Measurements from ENCODE around the gene MLLT11. TPM values are rescaled to one million over a fixed set of nuclear protein-coding genes. Genes with fewer than 3 reads are reported as not detected.
A peak's percentile ranks its signal among the peaks of the same experiment; 100 is the strongest.

Gene MLLT11
- polyA plus RNA-seq, 1 donor = 17.4 TPM

GRCh38 chr1:151036356-151036755, 23.8 kb upstream of the MLLT11 start, which contains the start of gene BNIPL:
Gene BNIPL (plus strand): TSS chr1:151036586. CDS start chr1:151036726, 140 bp downstream.
- H3K27me3 ChIP-seq (ENCODE audit: control insufficient read depth, insufficient read depth, low read length) = no peaks in the 10 kb centered on the region
- peaks cover 26% of the 10 kb centered on the region for H3K36me3 ChIP-seq (ENCODE audit: control insufficient read depth, insufficient read depth, low read length)
- no peaks in the 10 kb centered on the region for H3K4me1 ChIP-seq (ENCODE audit: control insufficient read depth, insufficient read depth, low read length)
- H3K9me3 ChIP-seq (ENCODE audit: control insufficient read depth, low read depth, low read length) = no peaks in the 10 kb centered on the region
- DNase-seq = no peak
- WGBS (ENCODE audit: insufficient coverage, low lambda C conversion rate) = no CpG with 5 or more reads among the region's 2 CpGs
- no peak within 1 kb of the TSS for H3K4me3 ChIP-seq (ENCODE audit: low read length)
- no peak within 1 kb of the TSS for H3K27ac ChIP-seq (ENCODE audit: low read length)

- H3K36me3 ChIP-seq (ENCODE audit: control insufficient read depth, insufficient read depth, low read length) = peaks cover 21% of the 10 kb centered on the region
- H3K9me3 ChIP-seq (ENCODE audit: control insufficient read depth, low read depth, low read length) = no peaks in the 10 kb centered on the region
- no peaks in the 10 kb centered on the region for H3K4me1 ChIP-seq (ENCODE audit: control insufficient read depth, insufficient read depth, low read length)
- H3K4me3 ChIP-seq (ENCODE audit: low read length) = no peak overlapping the region
- DNase-seq = no peak
- no CpG with 5 or more reads among the region's 6 CpGs for WGBS (ENCODE audit: insufficient coverage, low lambda C conversion rate)
- H3K27me3 ChIP-seq (ENCODE audit: control insufficient read depth, insufficient read depth, low read length) = no peaks in the 10 kb centered on the region
- no peak overlapping the region for H3K27ac ChIP-seq (ENCODE audit: low read length)
Observed at GRCh38 chr1:151037032-151037431, 23.2 kb upstream of the MLLT11 start.

- WGBS (ENCODE audit: insufficient coverage, low lambda C conversion rate) = no CpG with 5 or more reads among the region's 3 CpGs
- H3K27me3 ChIP-seq (ENCODE audit: control insufficient read depth, insufficient read depth, low read length) = no peaks in the 10 kb centered on the region
- H3K4me1 ChIP-seq (ENCODE audit: control insufficient read depth, insufficient read depth, low read length) = no peaks in the 10 kb centered on the region
- H3K36me3 ChIP-seq (ENCODE audit: control insufficient read depth, insufficient read depth, low read length) = peaks cover 7% of the 10 kb centered on the region
- H3K9me3 ChIP-seq (ENCODE audit: control insufficient read depth, low read depth, low read length) = no peaks in the 10 kb centered on the region
- H3K4me3 ChIP-seq (ENCODE audit: low read length) = no peak overlapping the region
- no peak for DNase-seq
- no peak overlapping the region for H3K27ac ChIP-seq (ENCODE audit: low read length)
Observed at GRCh38 chr1:151039521-151039920, 20.7 kb upstream of the MLLT11 start.

- Histone ChIP-seq H3K36me3 (ENCODE audit: control insufficient read depth, insufficient read depth, low read length) (no peaks in the 10 kb centered on the region), H3K9me3 (ENCODE audit: control insufficient read depth, low read depth, low read length) (no peaks in the 10 kb centered on the region), H3K4me3 (ENCODE audit: low read length) (no peak overlapping the region), H3K4me1 (ENCODE audit: control insufficient read depth, insufficient read depth, low read length) (peaks cover 3% of the 10 kb centered on the region), H3K27me3 (ENCODE audit: control insufficient read depth, insufficient read depth, low read length) (no peaks in the 10 kb centered on the region), H3K27ac (ENCODE audit: low read length) (no peak overlapping the region)
- no CpG with 5 or more reads among the region's 1 CpG for WGBS (ENCODE audit: insufficient coverage, low lambda C conversion rate)
- DNase-seq = no peak
Observed at GRCh38 chr1:151043163-151043562, 17.0 kb upstream of the MLLT11 start.

- Histone ChIP-seq H3K27me3 (ENCODE audit: control insufficient read depth, insufficient read depth, low read length) (no peaks in the 10 kb centered on the region), H3K36me3 (ENCODE audit: control insufficient read depth, insufficient read depth, low read length) (peaks cover 12% of the 10 kb centered on the region), H3K4me3 (ENCODE audit: low read length) (peak within 1 kb of the TSS; percentile 98), H3K4me1 (ENCODE audit: control insufficient read depth, insufficient read depth, low read length) (peaks cover 8% of the 10 kb centered on the region), H3K9me3 (ENCODE audit: control insufficient read depth, low read depth, low read length) (no peaks in the 10 kb centered on the region), H3K27ac (ENCODE audit: low read length) (peak within 1 kb of the TSS; percentile 79)
- peak; percentile 68 to 82 for DNase-seq
- WGBS (ENCODE audit: insufficient coverage, low lambda C conversion rate) = no CpG with 5 or more reads among the region's 29 CpGs
Observed at GRCh38 chr1:151047591-151047924, 12.6 kb upstream of the MLLT11 start, which contains the start of gene C1orf56. Gene C1orf56 (plus strand): TSS chr1:151047751. CDS start chr1:151047848, 97 bp downstream.

- peak; percentile 58 to 75 for DNase-seq
- Histone ChIP-seq H3K36me3 (ENCODE audit: control insufficient read depth, insufficient read depth, low read length) (peaks cover 18% of the 10 kb centered on the region), H3K9me3 (ENCODE audit: control insufficient read depth, low read depth, low read length) (no peaks in the 10 kb centered on the region), H3K4me1 (ENCODE audit: control insufficient read depth, insufficient read depth, low read length) (peaks cover 8% of the 10 kb centered on the region), H3K27ac (ENCODE audit: low read length) (peak overlapping the region; percentile 79), H3K4me3 (ENCODE audit: low read length) (peak overlapping the region; percentile 98), H3K27me3 (ENCODE audit: control insufficient read depth, insufficient read depth, low read length) (no peaks in the 10 kb centered on the region)
- WGBS (ENCODE audit: insufficient coverage, low lambda C conversion rate) = 0% methylated on average over 1 of the region's 48 CpGs
Observed at GRCh38 chr1:151047925-151048644, 12.1 kb upstream of the MLLT11 start.

- DNase-seq = no peak
- peaks cover 23% of the 10 kb centered on the region for H3K36me3 ChIP-seq (ENCODE audit: control insufficient read depth, insufficient read depth, low read length)
- no peaks in the 10 kb centered on the region for H3K27me3 ChIP-seq (ENCODE audit: control insufficient read depth, insufficient read depth, low read length)
- H3K27ac ChIP-seq (ENCODE audit: low read length) = no peak overlapping the region
- no peaks in the 10 kb centered on the region for H3K9me3 ChIP-seq (ENCODE audit: control insufficient read depth, low read depth, low read length)
- H3K4me1 ChIP-seq (ENCODE audit: control insufficient read depth, insufficient read depth, low read length) = peaks cover 8% of the 10 kb centered on the region
- H3K4me3 ChIP-seq (ENCODE audit: low read length) = peak overlapping the region; percentile 98
- WGBS (ENCODE audit: insufficient coverage, low lambda C conversion rate) = no CpG with 5 or more reads among the region's 3 CpGs
Observed at GRCh38 chr1:151048645-151049032, 11.6 kb upstream of the MLLT11 start.

- Histone ChIP-seq H3K27me3 (ENCODE audit: control insufficient read depth, insufficient read depth, low read length) (no peaks in the 10 kb centered on the region), H3K4me3 (ENCODE audit: low read length) (no peak overlapping the region), H3K27ac (ENCODE audit: low read length) (no peak overlapping the region), H3K4me1 (ENCODE audit: control insufficient read depth, insufficient read depth, low read length) (peaks cover 8% of the 10 kb centered on the region), H3K9me3 (ENCODE audit: control insufficient read depth, low read depth, low read length) (no peaks in the 10 kb centered on the region), H3K36me3 (ENCODE audit: control insufficient read depth, insufficient read depth, low read length) (peaks cover 31% of the 10 kb centered on the region)
- DNase-seq = no peak
- WGBS (ENCODE audit: insufficient coverage, low lambda C conversion rate) = no CpG with 5 or more reads among the region's 5 CpGs
Observed at GRCh38 chr1:151049458-151049857, 10.7 kb upstream of the MLLT11 start.

GRCh38 chr1:151050051-151050688, 10.0 kb upstream of the MLLT11 start:
- Histone ChIP-seq H3K9me3 (ENCODE audit: control insufficient read depth, low read depth, low read length) (no peaks in the 10 kb centered on the region), H3K36me3 (ENCODE audit: control insufficient read depth, insufficient read depth, low read length) (peaks cover 38% of the 10 kb centered on the region), H3K27me3 (ENCODE audit: control insufficient read depth, insufficient read depth, low read length) (no peaks in the 10 kb centered on the region), H3K27ac (ENCODE audit: low read length) (no peak overlapping the region), H3K4me3 (ENCODE audit: low read length) (no peak overlapping the region), H3K4me1 (ENCODE audit: control insufficient read depth, insufficient read depth, low read length) (peaks cover 10% of the 10 kb centered on the region)
- DNase-seq = no peak
- no CpG with 5 or more reads among the region's 2 CpGs for WGBS (ENCODE audit: insufficient coverage, low lambda C conversion rate)

GRCh38 chr1:151051356-151052009, 8.7 kb upstream of the MLLT11 start:
- no peaks in the 10 kb centered on the region for H3K9me3 ChIP-seq (ENCODE audit: control insufficient read depth, low read depth, low read length)
- no peaks in the 10 kb centered on the region for H3K27me3 ChIP-seq (ENCODE audit: control insufficient read depth, insufficient read depth, low read length)
- peaks cover 47% of the 10 kb centered on the region for H3K36me3 ChIP-seq (ENCODE audit: control insufficient read depth, insufficient read depth, low read length)
- H3K27ac ChIP-seq (ENCODE audit: low read length) = no peak overlapping the region
- peaks cover 22% of the 10 kb centered on the region for H3K4me1 ChIP-seq (ENCODE audit: control insufficient read depth, insufficient read depth, low read length)
- H3K4me3 ChIP-seq (ENCODE audit: low read length) = no peak overlapping the region
- no CpG with 5 or more reads among the region's 2 CpGs for WGBS (ENCODE audit: insufficient coverage, low lambda C conversion rate)
- no peak for DNase-seq

Data from large intestine (tissue), 3 donors.